ENCODE measurements around the gene RYR2.

The RYR2 gene

DNA sequence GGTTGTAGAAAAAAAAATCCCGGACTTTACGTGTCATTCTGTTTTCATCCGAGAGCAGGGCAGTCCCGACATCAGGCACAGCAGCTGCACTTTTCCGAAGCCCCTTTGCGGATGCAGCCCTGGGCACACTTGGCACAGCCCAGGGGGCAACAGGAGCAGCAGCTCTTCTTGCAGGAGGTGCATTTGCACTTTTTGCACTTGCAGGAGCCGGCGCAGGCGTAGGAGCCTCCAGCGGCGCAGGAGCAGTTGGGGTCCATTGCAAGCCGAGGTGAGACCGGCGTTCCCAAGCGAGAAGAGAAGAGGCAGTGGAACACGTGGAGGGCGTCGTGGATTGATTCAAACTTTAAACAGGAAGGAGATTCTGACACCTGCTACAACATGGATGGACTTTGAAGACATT lies 37.9 kb upstream of the RYR2 start, which contains the start of gene MT1HL1:
TSS of gene MT1HL1 (minus strand) at position 326 of the 400 bp plus-strand sequence. CDS start at position 257, 69 bp downstream.
- TF ChIP-seq, protein P1, sequence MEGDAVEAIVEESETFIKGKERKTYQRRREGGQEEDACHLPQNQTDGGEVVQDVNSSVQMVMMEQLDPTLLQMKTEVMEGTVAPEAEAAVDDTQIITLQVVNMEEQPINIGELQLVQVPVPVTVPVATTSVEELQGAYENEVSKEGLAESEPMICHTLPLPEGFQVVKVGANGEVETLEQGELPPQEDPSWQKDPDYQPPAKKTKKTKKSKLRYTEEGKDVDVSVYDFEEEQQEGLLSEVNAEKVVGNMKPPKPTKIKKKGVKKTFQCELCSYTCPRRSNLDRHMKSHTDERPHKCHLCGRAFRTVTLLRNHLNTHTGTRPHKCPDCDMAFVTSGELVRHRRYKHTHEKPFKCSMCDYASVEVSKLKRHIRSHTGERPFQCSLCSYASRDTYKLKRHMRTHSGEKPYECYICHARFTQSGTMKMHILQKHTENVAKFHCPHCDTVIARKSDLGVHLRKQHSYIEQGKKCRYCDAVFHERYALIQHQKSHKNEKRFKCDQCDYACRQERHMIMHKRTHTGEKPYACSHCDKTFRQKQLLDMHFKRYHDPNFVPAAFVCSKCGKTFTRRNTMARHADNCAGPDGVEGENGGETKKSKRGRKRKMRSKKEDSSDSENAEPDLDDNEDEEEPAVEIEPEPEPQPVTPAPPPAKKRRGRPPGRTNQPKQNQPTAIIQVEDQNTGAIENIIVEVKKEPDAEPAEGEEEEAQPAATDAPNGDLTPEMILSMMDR (IDR thresholded peaks at IDR 0.05) = no peak

GRCh38 chr1:237005674-237006073 lies 36.3 kb upstream of the RYR2 start:
- TF ChIP-seq, protein P1 (IDR thresholded peaks at IDR 0.05) = no peak

DNA sequence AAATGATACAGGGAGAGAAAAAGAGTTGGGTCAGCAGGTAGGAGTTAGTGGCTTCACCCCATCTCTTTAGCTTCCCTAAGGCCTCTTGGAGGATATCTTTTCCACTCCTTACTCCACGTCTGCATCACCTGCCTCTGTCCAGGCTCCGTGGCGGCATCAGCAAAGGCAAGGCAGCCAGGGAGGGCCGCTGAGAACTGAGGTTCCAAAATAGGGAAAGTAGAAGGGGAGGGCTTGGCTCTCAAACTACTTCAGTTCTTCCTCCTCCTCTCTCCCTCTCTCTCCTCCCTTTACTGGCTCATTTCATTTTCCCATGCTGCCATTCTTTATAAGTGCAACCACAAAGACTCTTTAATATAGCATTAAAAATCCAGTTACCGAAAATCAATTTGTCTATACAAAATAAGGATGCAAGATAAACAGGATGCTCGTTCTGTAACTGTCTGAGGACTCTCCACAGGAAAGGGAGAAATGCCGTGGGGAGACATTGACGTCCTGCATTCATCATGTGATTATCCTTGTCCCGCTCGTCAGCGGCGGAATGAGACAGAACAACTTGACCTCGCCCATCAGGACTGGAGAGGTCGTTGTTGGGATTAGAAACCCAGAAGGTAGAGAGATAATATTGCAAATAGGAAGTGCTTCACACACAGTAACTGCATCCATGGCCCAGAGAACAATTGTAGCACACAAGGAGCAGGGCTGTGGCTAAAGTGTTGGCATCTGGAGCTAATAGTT lies 34.7 kb upstream of the RYR2 start:
- TF ChIP-seq, protein P1 (IDR thresholded peaks at IDR 0.05) = no peak

GRCh38 chr1:237009611-237010010 lies 32.4 kb upstream of the RYR2 start:
- TF ChIP-seq, protein P1 (IDR thresholded peaks at IDR 0.05) = no peak

DNA sequence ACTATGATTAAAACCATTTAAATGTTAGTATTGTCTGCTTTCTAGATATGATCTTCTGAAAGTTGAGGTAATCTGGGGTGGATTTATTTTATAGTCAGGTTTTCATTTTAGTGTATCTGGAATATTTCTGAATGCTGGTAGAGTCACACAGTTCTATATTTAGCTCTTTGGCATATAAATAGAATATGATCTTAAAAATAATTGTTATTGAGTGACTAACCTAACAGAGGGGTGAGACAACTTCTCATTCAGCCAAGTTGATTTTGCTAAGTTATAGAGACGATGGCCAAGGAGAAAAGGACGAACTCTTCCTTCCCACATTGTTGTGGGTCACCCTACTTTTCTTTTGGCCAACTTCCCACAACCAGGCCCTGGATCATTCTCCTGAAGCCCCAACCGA lies 30.6 kb upstream of the RYR2 start:
- TF ChIP-seq, protein P1 (IDR thresholded peaks at IDR 0.05) = no peak

DNA sequence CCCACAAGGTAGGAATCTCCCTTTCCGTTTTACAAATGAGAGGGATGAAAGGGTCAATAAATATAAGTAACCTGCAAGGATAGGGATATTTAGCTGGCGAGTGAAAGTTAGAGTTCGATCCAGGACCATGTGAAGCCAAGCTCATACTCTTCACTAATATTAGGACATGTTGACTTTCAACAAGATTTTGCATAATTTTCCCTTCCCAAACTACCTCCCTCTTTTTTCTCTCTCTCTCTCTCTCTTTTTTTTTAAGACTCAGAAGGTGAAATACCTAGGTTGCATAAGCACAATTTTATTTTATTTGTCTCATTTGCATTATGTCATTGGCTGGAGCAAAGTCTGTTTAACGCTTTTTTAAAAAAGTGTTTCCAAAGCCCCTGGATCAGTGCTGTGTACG lies 29.6 kb upstream of the RYR2 start:
- TF ChIP-seq, protein P1 (IDR thresholded peaks at IDR 0.05) = no peak

- TF ChIP-seq, protein P1 (IDR thresholded peaks at IDR 0.05) = no peak
Measured at GRCh38 chr1:237012788-237013383, 29.1 kb upstream of the RYR2 start.
